Ovary (tissue), 3 donors: ENCODE data around the gene IFNG-AS1.

ENCODE experiments used
- POLR2A ChIP-seq: fragments of 450-650 bp; IDR thresholded peaks from one replicate; pipeline ENCODE4 v1.6.1; 2017; ENCODE audit warnings: antibody characterized with exemption, mild to moderate bottlenecking, moderate library complexity
- TF ChIP-seq, protein P1 (sequence below), 3 donors: fragments of 450-650 bp in 2 of 3; fragments of 200-600 bp in 1 of 3; IDR thresholded peaks; one replicate each; pipeline versions ENCODE4 v1.5.1 to v1.8.0; 2016 to 2022; ENCODE audit warnings: antibody characterized with exemption in 3 of 3, mild to moderate bottlenecking in 1 of 3
- donor health status: DM: no; HTN: no; CAD: no.

DNA sequence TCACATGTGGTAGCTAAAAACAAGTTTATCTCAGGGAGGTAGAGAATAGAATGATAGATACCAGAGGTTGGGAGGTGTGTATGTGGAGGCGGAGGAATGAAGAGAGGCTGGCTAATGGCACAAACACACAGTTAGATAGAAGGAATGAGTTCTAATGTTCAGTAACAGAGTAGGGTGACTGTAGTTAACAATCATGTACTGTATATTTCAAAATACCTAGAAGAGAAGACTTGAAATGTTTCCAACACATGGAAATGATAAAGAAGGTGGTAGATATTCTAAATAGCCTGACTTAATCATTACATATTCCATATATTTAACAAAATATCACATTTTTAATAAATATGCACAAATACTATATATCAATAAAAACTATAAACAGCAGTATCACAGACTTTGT lies 8.9 kb upstream of the IFNG-AS1 start:
- TF ChIP-seq, protein P1, sequence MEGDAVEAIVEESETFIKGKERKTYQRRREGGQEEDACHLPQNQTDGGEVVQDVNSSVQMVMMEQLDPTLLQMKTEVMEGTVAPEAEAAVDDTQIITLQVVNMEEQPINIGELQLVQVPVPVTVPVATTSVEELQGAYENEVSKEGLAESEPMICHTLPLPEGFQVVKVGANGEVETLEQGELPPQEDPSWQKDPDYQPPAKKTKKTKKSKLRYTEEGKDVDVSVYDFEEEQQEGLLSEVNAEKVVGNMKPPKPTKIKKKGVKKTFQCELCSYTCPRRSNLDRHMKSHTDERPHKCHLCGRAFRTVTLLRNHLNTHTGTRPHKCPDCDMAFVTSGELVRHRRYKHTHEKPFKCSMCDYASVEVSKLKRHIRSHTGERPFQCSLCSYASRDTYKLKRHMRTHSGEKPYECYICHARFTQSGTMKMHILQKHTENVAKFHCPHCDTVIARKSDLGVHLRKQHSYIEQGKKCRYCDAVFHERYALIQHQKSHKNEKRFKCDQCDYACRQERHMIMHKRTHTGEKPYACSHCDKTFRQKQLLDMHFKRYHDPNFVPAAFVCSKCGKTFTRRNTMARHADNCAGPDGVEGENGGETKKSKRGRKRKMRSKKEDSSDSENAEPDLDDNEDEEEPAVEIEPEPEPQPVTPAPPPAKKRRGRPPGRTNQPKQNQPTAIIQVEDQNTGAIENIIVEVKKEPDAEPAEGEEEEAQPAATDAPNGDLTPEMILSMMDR (IDR thresholded peaks at IDR 0.05), result no peak
- TF ChIP-seq POLR2A, result no peak
